Measurements from ENCODE around the gene TUBGCP2. TPM values are rescaled to one million over a fixed set of nuclear protein-coding genes. Genes with fewer than 3 reads are reported as not detected.

The TUBGCP2 gene
- total and polyA plus RNA-seq, 2 of the 13 experiments (the other 11 are each of a cell fraction or from before 2014, with no cell fraction given) = 21.3 to 34.5 TPM

MicroRNAs encoded within 50 kb of the gene (microRNA counts, 767-probe panel; counts per million panel counts)
- not detected for microRNA hsa-miR-202-3p

Small RNA genes within 50 kb of the gene (microRNA-seq; reads per million reads assigned to microRNA genes)
- not detected for gene MIR202

Small RNA genes within 50 kb of the gene (small RNA-seq; reads per million reads assigned to genes)
- gene BANF1P2 (ENCODE audit: insufficient read depth in 2 of 3, insufficient read length in 3 of 3, low read depth in 2 of 3, low replicate concordance in 1 of 3) = 0 reads per million in 3 experiments

Other genes starting within 250 kb of the TUBGCP2 start
- gene ADGRA1, start 220.9 kb downstream of the TUBGCP2 start, total RNA-seq (2016; rRNA removed; fragmentation: Illumina TruSeq; extraction: Trizol) = not detected in 2 replicates
- not detected in 2 replicates for gene ADGRA1, start 220.9 kb downstream of the TUBGCP2 start, polyA plus RNA-seq (2011; rRNA removed)
- gene KNDC1, start 148.7 kb downstream of the TUBGCP2 start, total RNA-seq (2016; rRNA removed; fragmentation: Illumina TruSeq; extraction: Trizol) = 0.44 TPM in 1 of 2 replicates, not detected in the other
- 0.56 and 0.69 TPM in 2 replicates for gene KNDC1, start 148.7 kb downstream of the TUBGCP2 start, polyA plus RNA-seq (2011; rRNA removed)
- not detected in 2 replicates for gene UTF1, start 78.7 kb downstream of the TUBGCP2 start, total RNA-seq (2016; rRNA removed; fragmentation: Illumina TruSeq; extraction: Trizol)
- gene UTF1, start 78.7 kb downstream of the TUBGCP2 start, polyA plus RNA-seq (2011; rRNA removed) = not detected in 2 replicates
- gene VENTX, start 71.0 kb downstream of the TUBGCP2 start, total RNA-seq (2016; rRNA removed; fragmentation: Illumina TruSeq; extraction: Trizol) = not detected in 2 replicates
- not detected in 2 replicates for gene VENTX, start 71.0 kb downstream of the TUBGCP2 start, polyA plus RNA-seq (2011; rRNA removed)
- gene ADAM8, start 32.0 kb downstream of the TUBGCP2 start, total RNA-seq (2016; rRNA removed; fragmentation: Illumina TruSeq; extraction: Trizol) = 0.07 and 0.93 TPM in 2 replicates
- 0.24 and 0.65 TPM in 2 replicates for gene ADAM8, start 32.0 kb downstream of the TUBGCP2 start, polyA plus RNA-seq (2011; rRNA removed)
- gene ZNF511, start within 50 bp of the TUBGCP2 start, total RNA-seq (2016; rRNA removed; fragmentation: Illumina TruSeq; extraction: Trizol) = 53.4 and 66.4 TPM in 2 replicates
- 35.6 and 37.0 TPM in 2 replicates for gene ZNF511, start within 50 bp of the TUBGCP2 start, polyA plus RNA-seq (2011; rRNA removed)
- not detected in 2 replicates for gene CALY, start 28.0 kb upstream of the TUBGCP2 start, total RNA-seq (2016; rRNA removed; fragmentation: Illumina TruSeq; extraction: Trizol)
- gene CALY, start 28.0 kb upstream of the TUBGCP2 start, polyA plus RNA-seq (2011; rRNA removed) = 0.08 and 0.21 TPM in 2 replicates
- 22.4 and 48.2 TPM in 2 replicates for gene PRAP1, start 38.5 kb upstream of the TUBGCP2 start, total RNA-seq (2016; rRNA removed; fragmentation: Illumina TruSeq; extraction: Trizol)
- 20.8 and 26.7 TPM in 2 replicates for gene PRAP1, start 38.5 kb upstream of the TUBGCP2 start, polyA plus RNA-seq (2011; rRNA removed)
- gene FUOM, start 49.1 kb upstream of the TUBGCP2 start, total RNA-seq (2016; rRNA removed; fragmentation: Illumina TruSeq; extraction: Trizol) = 60.4 and 64.2 TPM in 2 replicates
- 27.5 and 29.3 TPM in 2 replicates for gene FUOM, start 49.1 kb upstream of the TUBGCP2 start, polyA plus RNA-seq (2011; rRNA removed)
- gene ECHS1, start 64.5 kb upstream of the TUBGCP2 start, total RNA-seq (2016; rRNA removed; fragmentation: Illumina TruSeq; extraction: Trizol) = 195 and 233 TPM in 2 replicates
- 26.4 and 32.7 TPM in 2 replicates for gene ECHS1, start 64.5 kb upstream of the TUBGCP2 start, polyA plus RNA-seq (2011; rRNA removed)
- 0.49 and 0.52 TPM in 2 replicates for gene PAOX, start 70.4 kb upstream of the TUBGCP2 start, total RNA-seq (2016; rRNA removed; fragmentation: Illumina TruSeq; extraction: Trizol)
- 0.77 and 1.1 TPM in 2 replicates for gene PAOX, start 70.4 kb upstream of the TUBGCP2 start, polyA plus RNA-seq (2011; rRNA removed)
- gene MTG1, start 85.3 kb upstream of the TUBGCP2 start, total RNA-seq (2016; rRNA removed; fragmentation: Illumina TruSeq; extraction: Trizol) = 29.9 and 42.0 TPM in 2 replicates
- 103 and 108 TPM in 2 replicates for gene MTG1, start 85.3 kb upstream of the TUBGCP2 start, polyA plus RNA-seq (2011; rRNA removed)
- not detected in 2 replicates for gene SPRN, start 115.8 kb upstream of the TUBGCP2 start, total RNA-seq (2016; rRNA removed; fragmentation: Illumina TruSeq; extraction: Trizol)
- not detected in 2 replicates for gene SPRN, start 115.8 kb upstream of the TUBGCP2 start, polyA plus RNA-seq (2011; rRNA removed)
- gene SCART1, start 145.1 kb upstream of the TUBGCP2 start, total RNA-seq (2016; rRNA removed; fragmentation: Illumina TruSeq; extraction: Trizol) = 0.32 and 0.46 TPM in 2 replicates
- gene SCART1, start 145.1 kb upstream of the TUBGCP2 start, polyA plus RNA-seq (2011; rRNA removed) = 1.1 and 1.4 TPM in 2 replicates
- gene CYP2E1, start 218.5 kb upstream of the TUBGCP2 start, total RNA-seq (2016; rRNA removed; fragmentation: Illumina TruSeq; extraction: Trizol) = 0.27 TPM in 1 of 2 replicates, not detected in the other
- 0.63 and 0.74 TPM in 2 replicates for gene CYP2E1, start 218.5 kb upstream of the TUBGCP2 start, polyA plus RNA-seq (2011; rRNA removed)